GM21390 (cell line): ENCODE data around the gene PPIE.
"Not testable (repeated sequence)": the region's sequence is repeated elsewhere in the genome, so short reads cannot be mapped to it uniquely, and the experiment has no call there.

Source experiments
- ATAC-seq: cut with Tn5 transposase; IDR thresholded peaks from one replicate; pipeline ENCODE4 v1.9.1; 2021; ENCODE audit not compliant: unreplicated experiment

PPIE gene

DNA sequence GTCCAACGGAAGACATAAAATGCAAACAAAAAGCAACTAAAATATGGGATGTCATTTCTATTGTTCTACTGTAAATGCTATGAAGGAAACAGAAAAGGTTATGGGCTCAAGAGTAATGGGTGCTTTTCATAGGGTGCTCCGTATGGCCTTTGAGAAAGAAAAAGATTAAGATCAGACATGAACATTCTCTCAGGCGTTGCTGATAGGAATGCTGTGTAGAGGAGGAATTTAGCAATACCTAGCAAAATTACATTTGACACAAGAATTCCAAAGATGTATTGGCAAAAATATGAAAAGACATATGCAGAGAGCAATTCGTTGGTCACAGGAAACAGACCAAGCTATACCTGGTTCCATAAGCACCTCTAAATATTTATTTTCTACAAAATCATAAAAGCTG lies 38.2 kb downstream of the PPIE start:
- no peak for ATAC-seq

- no peak for ATAC-seq
These were observed 38.6 kb downstream of the PPIE start for GRCh38 chr1:39777306-39777705.

- not testable (repeated sequence) for ATAC-seq
These were observed 39.2 kb downstream of the PPIE start for GRCh38 chr1:39777896-39778295.

GRCh38 chr1:39778463-39779099 lies 39.9 kb downstream of the PPIE start:
- not testable (repeated sequence) for ATAC-seq

DNA sequence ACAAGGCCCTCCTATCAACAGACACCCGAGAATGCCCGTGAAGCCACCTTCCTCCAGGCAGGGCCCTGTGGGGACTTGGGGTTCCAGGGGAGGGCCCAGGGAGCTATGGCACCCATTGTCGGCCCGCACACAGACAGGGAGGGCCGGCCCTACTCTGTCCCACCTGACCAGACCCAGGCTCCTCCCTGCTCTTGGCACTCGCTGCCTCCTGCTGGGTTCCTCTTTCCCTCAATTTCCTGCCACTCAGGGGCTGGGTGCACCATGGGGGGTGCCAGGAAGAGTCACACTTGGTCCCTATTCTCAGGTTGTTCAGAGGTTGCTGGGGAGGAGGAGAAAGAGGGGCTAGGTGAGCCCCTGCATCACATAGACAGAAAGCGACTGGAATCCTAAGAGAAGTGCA lies 40.5 kb downstream of the PPIE start:
- ATAC-seq: no peak

- no peak for ATAC-seq
These were observed 41.1 kb downstream of the PPIE start for GRCh38 chr1:39779821-39780220.

- no peak for ATAC-seq
These were observed 42.6 kb downstream of the PPIE start for GRCh38 chr1:39781349-39781715.

DNA sequence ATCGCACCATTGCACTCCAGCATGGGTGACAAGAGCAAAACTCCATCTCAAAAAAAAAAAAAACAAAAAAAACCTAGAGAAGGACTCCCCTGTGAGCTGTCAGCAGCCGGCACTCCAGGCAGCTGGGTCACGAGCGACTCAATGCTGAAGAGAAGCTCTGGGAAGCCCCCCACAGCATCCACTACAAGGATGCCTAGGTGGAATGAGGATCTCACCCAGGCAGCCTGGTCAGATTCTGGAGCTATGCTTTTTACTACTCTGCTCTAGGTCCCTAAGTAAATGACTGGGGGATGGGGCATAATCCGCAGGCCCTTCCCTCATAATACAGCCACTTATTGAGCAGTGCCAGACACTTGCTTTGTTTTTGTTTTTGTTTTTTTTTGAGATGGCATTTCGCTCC lies 43.4 kb downstream of the PPIE start:
- no peak for ATAC-seq

GRCh38 chr1:39782685-39783084 lies 44.0 kb downstream of the PPIE start:
- not testable (repeated sequence) for ATAC-seq

GRCh38 chr1:39786303-39787107 lies 47.8 kb downstream of the PPIE start:
- ATAC-seq: not testable (repeated sequence)

DNA sequence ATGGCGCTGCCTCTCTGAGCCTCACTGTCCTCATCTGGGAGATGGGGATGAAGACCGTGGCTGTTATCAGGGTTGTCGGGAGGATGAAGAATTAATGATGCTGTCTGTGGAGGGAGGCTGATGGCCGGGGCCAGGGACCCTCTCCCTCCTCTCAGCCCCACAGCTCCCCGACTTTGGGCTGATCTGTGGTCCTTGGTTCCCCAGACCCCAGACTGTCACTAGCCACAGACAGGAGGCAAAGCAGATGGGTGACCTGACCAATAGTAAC lies 48.4 kb downstream of the PPIE start:
- ATAC-seq: not testable (repeated sequence)

GRCh38 chr1:39787468-39787867 lies 48.8 kb downstream of the PPIE start:
- no peak for ATAC-seq

GRCh38 chr1:39787964-39788363 lies 49.3 kb downstream of the PPIE start:
- ATAC-seq: not testable (repeated sequence)

DNA sequence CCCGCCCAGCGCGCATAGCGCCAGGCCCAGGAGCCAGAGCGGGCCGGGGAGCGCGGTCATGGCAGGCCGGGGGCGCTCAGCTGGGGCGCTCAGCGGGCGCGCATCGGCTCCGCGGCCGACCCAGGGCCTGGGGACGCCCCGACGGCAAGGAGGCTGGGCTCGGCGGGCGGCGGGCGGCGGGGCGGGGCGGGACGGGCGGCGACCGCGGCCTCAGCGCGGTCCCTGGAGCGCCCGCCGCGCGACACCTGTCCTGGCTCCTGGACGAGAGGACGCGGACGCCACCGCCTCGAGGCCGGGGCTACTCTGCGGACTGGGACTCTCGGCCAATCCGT lies 49.7 kb downstream of the PPIE start:
- ATAC-seq: no peak

- ATAC-seq: peak; percentile 60
These were observed 50.3 kb downstream of the PPIE start, which contains the start of gene BMP8B for GRCh38 chr1:39788758-39789570. Gene BMP8B (minus strand): TSS chr1:39788865. CDS start chr1:39788485, 380 bp downstream.

DNA sequence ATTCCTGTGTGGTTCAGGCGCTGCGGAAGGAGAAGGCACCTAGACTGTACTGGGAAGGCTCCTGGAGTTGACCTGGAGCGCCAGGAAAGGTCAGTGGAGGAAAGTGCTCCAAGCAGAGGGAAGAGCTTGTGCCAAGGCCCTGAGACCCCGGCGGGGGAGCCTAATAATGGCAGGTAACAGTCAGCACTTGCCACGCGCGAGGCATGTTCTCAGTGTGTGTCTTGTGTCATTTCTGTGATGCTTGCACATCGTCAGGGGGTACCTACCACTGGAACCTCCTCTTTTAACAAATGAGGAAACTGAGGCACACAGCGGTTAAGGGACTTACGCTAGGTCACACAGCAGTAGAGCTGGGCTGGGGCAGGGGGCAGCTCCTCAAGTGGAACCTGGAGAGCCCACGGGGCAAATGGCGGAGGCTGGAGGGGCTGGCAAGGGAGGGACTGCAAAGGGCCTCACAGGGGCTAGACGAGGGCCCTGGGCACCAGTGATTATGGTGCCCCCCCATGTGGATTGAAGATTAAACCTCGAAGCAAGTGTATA lies 51.0 kb downstream of the PPIE start:
- ATAC-seq: no peak

DNA sequence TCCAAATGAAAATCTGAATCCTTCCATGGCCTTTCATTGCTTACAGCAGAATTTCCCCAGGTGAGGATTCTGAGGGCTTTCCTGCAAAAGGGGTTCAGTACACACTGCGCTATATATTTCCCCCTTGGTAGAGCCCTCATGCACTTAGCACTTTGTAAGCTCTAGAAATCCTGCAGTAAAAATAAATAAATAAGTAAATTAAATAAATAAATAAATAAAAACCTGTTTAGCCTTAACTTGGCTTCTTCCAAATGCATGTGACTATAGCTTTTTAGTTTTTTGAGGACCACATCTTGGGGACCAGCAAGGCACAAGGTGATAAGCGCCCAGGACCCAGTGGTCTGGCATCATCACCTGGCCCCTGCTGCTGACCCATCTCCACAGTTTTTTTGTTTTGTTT lies 53.2 kb downstream of the PPIE start:
- no peak for ATAC-seq

GRCh38 chr1:39795651-39796050 lies 57.0 kb downstream of the PPIE start:
- ATAC-seq: no peak

DNA sequence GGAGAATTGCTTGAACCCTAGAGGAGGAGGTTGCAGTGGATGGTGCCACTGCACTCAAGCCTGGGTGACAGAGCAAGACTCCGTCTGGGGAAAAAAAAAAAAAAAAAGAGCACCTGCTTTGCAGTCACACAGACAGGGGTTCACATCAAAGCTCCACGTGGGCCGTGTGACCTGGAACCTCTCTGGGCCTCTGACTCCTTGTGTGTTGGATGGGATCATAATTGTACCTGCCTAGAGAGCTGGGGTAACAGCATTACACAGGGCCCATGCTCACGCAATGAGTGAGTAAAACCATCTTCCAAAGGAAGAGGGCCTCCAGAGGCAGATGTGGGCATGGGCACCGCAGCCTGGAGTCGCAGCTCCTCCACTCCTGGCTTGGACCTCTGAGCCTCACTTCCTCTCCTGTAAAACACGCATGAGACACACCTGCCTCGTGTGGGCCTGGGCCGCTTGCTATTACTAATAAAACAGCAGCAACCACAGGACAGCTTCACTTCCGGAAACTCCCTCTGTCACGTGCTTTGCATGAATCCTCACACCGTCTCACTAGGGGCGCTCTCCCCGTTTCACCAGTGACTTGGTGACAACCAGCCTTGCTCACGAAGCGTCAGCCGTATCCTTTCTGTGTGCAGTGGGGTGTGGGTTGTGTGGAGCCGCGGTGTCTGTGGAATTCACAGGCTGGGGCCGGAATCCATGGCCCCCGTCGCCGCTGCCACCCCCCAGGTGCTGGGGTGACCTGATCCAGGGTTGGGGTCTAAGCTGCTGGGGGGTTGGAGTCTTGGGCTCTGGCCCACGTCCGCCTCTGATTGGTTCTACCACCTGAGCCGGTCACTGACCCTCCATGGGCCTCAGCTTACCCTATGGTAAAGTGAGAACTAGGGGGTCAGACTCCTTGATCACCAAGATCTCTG lies 60.4 kb downstream of the PPIE start:
- ATAC-seq: peak; percentile 94

DNA sequence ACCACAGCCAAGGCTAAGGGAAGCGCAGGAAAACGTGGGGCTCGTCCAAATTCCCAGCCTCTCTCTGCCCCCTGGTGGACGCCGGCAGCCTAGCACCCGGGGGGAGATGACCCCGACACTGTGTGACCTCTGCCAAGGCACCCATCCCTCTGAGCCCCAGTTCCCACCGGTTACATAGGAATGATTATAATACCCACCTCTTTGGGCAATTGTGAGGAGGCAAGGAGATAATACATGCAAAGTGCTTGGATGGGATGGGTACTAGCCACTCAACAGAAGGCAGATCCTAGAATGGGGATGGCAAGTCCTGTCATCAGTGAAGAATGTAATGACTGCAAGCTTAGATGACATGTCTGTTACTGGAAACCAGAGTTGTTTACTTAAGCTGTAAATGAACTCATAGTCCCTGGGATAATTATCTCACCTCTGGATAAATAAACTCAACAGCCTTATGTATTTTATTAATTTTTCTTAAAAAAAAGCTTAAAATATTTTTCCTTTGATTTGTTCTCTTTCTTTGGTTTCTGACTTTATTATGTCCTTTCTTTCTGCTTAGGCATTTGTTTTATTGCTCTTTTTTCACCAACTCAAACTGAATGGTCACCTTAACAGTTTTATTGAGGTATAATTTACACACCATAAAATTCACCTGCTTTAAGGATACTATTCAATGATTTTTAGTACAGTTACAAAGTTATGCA lies 61.2 kb downstream of the PPIE start:
- ATAC-seq: peak; percentile 52
